ENCODE measurements around the gene AKAP1.

- peak in 1 of 2 donors; percentile 34 for TF ChIP-seq POLR2A (IDR thresholded peaks at IDR 0.05)
- no peak for TF ChIP-seq CTCF (IDR thresholded peaks at IDR 0.05 in 4 of 5, conservative IDR thresholded peaks at IDR 0.05 in 1 of 5)
Observed at GRCh38 chr17:57096472-57097202, 11.6 kb downstream of the AKAP1 start.

Data from gastrocnemius medialis (tissue), 4 donors.